Measurements from ENCODE around the gene EIF3I.
A peak's percentile ranks its signal among the peaks of the same experiment; 100 is the strongest.

Gene EIF3I

DNA sequence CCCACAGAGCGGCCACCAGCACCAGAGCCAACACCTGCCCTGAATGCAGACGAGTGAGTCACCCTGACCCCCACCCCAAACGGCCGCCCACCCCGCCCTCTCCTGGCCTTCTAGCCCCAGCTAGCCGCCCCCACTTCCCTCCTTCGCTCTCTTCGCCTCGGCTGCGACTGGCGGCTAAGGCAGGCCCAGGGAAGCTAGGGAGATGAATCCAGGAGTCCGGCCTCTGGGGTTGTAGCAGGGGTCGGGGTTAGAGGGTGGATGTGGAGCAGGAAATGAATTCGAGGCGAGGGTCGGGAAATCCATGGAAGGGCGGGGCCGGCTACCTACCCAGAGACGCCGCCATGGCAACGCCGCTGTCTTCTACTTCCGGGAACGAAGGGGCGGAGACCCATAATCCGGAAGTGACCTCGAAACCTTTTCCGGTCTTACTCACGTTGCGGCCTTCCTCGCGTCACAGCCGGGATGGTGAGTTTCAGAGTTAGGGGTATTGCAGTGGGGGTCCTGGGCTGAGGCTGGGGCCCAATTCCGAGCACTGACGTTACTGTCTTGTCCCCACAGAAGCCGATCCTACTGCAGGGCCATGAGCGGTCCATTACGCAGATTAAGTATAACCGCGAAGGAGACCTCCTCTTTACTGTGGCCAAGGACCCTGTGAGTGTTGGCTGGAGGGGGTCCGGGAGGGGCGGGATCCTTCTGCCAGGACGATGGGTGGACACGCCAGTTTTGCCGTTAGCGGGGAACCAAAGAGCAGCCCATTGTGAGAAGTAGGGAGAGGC is at the start of gene EIF3I, which contains the start of gene TMEM234:
Gene EIF3I, plus strand, starts transcription at position 428 of the 776 bp plus-strand sequence. Its CDS starts 35 bp downstream, at position 463.
Gene TMEM234, minus strand, starts transcription at position 374 of the 776 bp plus-strand sequence. Its CDS starts 31 bp downstream, at position 343.
- peak in 13 of 14 donors; percentile 33 to 90 (median 87) for DNase-seq

DNA sequence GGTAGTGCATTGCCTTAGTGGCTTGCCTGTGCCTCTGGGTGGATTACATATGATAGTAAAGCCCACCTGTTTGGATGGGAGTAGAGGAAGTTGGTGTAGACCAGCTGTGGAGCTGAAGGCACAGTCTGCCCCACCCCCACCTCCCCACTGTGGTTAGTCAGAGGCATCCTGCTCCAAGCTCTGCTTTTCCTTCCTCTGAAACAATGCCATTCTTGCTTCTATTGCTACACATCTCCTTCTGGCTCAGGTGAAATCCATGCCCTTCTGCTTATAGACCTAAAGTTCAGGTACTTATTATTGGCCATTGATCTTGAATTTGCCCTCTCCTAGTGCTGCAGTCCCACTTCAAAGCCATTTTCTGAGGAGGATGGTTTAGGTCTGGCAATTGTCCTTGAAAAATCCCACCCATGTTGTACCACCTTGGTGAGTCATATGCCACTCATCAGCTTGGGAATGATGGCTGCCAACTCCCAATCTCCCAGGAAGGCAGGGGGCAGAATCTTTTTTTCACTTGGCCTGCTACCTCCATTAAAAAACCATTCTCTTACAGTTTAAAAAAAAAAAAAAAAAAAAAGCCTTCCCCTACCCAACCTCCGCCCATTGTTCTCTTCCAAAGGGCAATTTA is 49.5 kb upstream of the EIF3I start:
- no peak for DNase-seq

DNA sequence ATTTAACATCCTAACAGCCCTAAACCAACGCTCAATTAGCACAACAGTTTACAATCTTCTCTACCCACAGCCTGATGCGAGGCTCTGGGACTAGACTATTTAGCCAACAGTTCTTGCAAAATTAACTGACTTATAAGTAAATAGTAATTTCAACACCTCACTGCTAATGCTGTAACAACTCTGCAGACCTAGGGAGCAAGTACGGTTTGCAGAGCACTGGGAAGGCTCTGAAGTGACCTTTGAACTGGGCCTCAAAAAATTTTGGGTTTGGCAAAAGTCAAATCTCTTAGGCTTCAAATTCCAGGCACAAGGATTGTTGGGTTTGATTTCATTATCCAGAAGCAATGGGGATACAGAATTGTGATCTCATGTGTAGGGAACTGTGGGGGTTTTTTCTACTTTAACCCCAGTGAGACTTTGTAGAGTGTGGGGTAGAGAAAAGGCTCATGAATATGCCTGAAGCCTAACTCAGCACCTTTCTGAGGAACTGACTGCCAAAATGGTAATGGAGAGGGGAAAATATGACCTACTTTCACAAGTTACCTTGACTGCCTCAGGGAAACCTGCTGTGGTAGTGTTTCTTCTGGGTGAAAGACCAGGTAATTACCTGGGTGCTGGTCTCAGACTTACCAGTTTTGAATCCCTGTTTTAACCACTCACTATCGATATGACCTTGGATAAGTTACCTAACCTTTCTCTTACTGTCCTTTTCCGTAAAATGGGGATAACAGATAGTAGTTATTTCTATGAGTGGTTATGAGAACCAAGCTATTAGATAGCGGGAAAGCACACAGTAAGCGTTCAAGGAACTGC is 43.6 kb upstream of the EIF3I start:
- DNase-seq, result no peak

DNA sequence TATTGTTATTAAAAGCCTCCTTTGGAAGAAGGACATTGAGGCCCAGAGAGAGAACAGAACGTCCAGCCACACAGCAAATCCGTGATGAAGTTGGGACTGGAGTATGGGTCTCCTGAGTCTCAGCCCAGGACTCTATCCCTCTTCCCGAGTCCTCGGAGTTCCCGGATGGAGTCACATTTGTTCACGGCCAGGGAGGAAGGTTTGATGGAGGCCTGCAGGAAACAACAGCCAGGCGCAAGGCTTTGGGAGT is 43.1 kb upstream of the EIF3I start:
- no peak for DNase-seq

DNA sequence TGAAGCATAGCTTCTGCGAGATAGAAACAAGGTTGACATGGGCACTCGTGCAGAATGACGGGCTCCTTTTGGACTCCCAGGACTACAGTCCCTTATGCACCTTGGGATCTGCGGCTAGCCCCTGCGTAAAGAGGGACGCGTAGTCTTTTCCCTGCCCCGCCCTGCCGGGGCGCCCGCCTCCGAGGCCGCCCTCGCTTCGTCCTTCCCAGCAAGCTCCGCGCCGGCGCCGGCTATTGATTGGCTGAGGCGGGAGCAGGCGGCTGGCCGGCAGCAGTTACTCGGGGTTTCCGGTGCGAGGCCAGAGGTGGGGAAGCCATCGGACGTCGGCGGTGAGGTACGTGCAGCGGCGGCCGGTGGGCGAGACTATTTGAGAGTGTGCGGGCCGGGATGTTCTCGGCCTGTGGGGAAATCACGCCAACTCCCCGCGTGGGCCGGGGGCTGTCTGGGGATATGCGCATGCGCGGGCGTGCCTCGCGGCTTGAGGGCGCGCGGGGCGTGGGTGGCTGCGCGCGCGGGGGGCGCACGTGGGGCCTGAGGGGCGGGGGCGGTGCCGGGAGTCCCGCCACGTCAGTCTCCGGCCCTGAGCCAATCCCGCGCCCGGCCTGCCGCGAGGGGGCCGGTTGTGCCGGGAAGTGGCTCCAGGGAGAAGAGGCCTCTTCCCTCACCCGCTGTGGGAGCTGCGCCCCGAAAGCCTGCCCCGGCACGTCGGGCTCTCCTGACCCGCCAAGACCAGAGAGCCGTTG is 42.6 kb upstream of the EIF3I start, which contains the start of gene TXLNA:
Gene TXLNA, plus strand, starts transcription at position 233 of the 743 bp plus-strand sequence. CDS start 671 bp downstream, outside the sequence.
- DNase-seq, result peak; percentile 75 to 98 (median 95)

DNA sequence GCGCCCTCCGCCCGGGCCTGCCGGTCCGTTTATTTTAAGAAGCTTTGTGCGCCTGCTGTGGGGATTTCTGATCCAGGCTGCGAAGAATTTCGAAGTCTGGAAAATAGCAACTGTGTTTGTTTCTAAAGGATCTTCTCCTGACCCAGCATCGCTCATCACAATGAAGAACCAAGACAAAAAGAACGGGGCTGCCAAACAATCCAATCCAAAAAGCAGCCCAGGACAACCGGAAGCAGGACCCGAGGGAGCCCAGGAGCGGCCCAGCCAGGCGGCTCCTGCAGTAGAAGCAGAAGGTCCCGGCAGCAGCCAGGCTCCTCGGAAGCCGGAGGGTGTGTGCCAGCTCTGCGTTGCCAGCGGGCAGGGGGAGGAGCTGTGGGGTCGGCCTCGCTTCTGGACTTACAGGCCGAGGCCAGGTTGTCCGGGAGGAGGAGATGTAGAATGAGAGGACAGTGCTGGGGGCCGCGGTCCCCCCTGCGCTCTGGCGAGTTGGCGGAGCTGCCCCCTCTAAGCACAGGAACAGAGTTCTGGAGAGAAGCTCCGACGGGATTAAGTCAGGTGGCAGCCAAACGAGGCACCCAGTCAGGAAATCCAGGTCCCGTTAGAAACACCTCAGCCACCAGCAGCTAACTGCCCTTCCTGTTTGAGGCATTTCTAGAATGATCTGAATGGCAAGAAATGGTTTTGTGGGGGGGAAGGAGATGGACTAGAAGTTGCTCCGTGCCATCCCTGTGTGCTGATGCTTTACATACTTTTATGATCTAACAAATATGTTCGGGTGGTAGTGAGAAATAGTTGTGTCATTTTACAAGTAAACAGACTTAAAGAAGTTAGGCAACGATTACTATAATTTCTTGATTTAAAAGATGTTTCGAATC is 41.8 kb upstream of the EIF3I start:
- DNase-seq, result peak in 9 of 14 donors; percentile 51 to 77 (median 56)

DNA sequence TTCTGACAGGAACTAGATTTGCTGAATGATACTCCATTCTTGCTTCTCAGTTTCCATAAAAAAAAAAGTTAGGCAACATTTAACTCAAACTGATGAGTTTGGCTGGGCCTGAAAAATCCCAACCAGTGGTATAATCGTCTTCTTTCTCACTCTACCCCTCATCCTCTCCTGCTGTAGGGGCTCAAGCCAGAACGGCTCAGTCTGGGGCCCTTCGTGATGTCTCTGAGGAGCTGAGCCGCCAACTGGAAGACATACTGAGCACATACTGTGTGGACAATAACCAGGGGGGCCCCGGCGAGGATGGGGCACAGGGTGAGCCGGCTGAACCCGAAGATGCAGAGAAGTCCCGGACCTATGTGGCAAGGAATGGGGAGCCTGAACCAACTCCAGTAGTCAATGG is 41.1 kb upstream of the EIF3I start:
- no peak for DNase-seq

DNA sequence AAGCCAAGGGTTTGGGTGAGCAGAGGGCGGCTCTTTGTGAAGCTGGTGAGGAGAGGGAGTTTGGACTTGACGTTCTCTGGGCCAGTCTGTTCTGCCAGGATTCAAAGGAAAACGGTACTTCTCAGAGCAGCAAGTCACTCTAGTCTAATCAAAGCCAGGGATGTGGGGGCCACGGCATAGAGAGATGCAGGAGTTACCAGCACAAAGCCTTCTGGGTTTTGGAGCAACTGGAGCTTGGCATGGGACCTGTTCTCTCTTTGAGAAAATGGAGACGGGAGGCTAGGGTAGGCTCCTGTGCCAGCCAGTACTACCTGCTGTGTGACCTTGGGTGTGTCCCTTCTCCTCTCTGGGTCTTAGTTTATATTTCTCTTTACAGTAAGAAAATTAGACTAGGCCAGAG is 40.6 kb upstream of the EIF3I start:
- no peak for DNase-seq

DNA sequence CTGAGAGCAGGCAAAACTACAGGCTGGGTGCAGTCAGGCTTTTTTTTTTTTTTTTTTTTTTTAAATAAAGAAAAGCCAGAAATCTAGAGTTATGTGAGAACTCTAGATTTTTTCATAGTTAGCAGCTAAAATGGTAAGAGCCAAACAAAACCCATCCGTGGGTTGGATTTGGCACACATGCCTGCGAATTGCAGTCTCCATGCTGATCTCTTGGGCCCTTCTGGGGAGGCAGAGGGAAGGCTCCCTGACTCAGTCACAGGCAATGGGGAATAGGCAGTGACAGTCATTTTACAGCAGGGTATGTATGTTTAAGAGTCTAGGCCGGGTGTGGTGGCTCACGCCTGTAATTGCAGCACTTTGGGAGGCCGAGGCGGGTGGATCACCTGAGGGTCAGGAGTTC is 40.1 kb upstream of the EIF3I start:
- no peak for DNase-seq

DNA sequence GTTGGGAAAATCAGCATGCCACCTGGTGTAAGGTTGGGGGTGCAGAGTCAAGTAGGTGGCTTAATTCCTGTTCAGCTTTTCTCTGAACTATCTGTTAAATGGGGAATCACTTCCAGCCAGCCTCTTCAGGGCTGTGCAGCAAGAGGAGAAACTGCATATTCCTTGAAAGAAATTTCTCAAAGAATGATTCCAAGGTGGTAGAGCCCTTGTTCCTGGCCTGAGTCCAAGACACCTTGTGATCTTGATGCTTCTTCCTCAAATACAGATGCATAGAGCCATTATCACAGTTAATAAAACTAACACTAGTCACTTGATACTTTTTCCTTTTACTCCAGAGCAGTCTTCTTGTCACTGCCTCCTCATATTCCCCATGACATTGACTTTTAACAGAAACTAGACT is 37.6 kb upstream of the EIF3I start:
- DNase-seq, result no peak

DNA sequence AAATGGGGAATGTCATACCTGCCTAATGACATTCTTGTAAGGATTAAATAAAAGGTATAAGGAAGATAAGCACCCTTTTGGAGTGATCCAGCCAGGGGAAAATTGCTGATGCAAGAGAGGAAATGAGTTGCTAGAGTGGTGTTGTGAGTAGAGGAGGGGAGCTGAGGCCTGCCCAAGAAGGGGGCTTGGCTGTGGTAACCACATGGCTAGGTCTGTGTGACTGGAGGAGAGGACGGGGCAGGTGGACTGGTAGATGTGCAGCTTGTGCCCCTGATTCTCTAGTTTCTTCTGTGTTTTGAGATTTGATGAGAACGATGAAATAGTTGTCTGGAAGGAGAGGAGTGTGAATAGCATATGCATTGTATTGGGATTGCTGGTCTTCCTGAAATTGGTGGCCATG is 36.1 kb upstream of the EIF3I start:
- DNase-seq, result no peak

DNA sequence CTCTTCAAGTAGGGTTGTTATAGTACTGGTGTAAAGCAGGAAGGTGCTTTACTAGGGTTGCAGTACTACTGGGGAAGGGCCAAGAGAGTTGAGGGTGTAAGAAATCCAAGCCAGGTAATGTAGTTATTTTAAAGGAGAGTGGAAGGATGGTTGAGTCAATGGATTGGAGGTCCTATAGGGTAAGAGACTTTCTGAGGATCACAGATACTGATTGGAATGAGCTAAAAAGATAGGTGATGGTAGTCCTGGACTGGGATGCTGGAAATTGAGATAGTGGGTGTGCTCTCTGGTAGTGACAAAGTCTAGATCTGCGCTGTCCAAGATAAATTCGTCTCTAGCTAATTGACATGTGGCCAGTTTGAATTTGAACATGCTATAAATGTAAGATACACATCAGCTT is 35.7 kb upstream of the EIF3I start:
- no peak for DNase-seq

DNA sequence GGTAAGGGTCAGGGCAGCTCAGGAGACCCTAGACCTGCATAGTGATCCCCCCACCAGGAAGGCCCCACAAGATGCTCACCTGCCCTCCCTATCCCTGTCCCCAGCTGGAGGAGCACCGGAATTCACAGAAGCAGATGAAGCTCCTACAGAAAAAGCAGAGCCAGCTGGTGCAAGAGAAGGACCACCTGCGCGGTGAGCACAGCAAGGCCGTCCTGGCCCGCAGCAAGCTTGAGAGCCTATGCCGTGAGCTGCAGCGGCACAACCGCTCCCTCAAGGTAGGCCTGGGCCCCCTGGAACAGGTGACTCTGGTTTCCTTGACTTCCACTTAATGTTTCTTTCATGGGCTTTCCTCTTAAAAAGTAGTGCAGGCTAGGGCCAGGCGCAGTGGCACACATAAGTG is 34.4 kb upstream of the EIF3I start:
- DNase-seq, result no peak

DNA sequence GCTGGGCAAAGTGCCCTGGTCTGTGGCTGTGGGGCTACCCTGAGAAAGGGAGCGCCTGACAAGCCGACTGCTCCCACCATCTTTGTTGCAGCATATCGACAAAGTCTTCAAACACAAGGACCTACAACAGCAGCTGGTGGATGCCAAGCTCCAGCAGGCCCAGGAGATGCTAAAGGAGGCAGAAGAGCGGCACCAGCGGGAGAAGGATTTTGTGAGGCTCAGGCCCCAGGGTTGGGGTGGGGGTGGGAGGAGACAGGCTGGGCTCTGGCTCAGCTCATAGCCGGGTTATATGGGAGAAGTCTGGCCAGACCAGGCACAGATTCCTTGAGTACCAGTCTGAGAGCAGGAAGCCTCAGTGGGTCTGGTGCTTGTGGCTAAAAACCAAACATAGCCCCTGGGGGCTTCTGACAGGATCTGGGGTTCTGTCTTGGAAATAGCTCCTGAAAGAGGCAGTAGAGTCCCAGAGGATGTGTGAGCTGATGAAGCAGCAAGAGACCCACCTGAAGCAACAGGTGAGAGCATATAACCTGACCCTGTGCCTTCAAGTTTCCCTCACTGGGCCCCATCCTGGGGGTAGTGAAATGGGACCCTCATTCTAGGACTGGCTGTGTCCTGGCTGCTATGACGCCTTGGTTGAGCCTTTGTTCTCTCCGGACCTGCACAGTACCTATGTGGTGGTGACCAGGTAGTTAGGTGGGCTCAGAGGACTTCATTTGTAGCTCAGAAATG is 29.8 kb upstream of the EIF3I start:
- DNase-seq, result no peak

DNA sequence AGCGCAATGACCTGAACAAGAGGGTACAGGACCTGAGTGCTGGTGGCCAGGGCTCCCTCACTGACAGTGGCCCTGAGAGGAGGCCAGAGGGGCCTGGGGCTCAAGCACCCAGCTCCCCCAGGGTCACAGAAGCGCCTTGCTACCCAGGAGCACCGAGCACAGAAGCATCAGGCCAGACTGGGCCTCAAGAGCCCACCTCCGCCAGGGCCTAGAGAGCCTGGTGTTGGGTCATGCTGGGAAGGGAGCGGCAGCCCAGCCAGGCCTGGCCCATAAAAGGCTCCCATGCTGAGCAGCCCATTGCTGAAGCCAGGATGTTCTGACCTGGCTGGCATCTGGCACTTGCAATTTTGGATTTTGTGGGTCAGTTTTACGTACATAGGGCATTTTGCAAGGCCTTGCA is 27.2 kb upstream of the EIF3I start:
- DNase-seq, result no peak

DNA sequence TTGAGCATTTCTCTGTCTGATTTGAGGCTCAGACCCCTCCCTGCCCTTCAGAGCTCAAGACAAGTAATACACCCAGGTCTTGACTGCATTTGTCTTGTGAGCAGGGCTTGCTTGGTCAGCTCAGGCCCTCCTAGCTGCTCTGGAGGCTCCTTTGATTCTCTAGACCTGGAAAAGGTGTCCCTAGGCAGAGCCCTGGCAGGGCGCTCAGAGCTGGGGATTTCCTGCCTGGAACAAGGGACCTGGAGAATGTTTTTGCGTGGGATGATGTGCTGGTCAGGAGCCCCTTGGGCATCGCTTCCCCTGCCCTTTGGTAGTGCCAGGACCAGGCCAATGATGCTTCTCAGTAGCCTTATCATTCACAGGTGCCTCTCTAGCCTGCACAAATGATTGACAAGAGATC is 26.7 kb upstream of the EIF3I start:
- no peak for DNase-seq

DNA sequence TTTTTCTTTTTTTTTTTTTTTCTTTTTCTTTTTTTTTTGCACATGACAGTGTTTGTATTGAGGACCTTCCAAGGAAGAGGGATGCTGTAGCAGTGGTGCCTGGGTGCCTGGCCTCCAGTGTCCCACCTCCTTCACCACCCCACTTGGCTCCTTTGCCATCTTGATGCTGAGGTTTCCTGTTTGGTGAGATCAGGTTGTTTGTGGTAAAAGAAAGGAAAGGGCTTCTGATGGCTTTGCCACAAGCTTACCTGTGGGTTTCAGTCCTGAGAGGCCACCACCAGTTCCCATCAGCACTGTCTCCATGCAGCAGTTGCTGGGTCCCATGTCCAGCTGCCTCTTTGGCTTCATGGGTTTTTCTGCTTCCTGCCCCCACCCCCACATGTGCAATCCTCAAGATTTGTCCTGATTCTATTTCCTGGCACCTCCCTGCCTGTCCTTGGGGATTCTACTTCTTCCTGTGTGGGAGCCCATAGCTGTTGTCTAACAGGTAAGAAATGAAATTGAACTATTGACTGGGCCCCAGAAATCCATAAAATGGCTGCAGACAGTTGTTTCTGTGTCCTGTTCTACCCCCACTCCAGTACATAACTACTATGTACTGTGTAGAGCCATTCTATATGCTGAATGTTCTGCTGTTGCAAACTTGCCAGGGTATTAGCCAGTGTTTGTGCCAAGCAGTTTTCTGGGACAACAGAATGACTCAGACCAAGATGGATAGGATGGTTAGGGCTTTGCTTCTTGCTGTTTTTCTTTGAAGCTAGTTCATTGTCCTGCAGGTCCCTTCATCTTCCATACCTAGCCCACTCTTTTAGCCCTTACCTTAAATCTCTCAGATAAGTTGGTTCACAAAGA is 26.0 kb upstream of the EIF3I start:
- no peak for DNase-seq

DNA sequence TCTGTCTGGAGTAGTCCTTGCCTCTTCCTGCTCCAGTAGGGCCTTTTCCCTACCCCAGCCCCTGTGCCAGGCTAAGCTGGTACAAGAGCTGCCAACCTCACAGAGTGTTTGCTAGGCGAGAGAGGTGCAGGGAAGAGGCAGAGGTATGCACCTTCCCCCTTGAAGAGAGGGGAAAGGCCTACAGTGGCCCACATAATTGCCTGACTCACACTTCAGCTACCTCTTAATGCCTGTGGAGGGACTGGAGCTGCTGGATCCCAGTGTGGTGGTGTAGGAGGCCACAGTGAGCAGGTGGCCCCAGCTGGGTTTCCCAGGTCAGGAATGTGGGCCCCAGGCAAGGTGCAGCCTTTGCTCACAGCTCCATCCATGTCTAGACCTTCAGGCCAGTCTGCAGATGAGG is 25.1 kb upstream of the EIF3I start:
- no peak for DNase-seq

DNA sequence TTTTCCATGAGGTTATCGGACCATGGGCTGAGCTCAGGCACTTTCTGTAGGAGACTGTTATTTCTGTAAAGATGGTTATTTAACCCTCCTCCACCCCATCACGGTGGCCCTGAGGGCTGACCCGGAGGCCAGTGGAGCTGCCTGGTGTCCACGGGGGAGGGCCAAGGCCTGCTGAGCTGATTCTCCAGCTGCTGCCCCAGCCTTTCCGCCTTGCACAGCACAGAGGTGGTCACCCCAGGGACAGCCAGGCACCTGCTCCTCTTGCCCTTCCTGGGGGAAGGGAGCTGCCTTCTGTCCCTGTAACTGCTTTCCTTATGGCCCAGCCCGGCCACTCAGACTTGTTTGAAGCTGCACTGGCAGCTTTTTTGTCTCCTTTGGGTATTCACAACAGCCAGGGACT is 24.4 kb upstream of the EIF3I start:
- no peak for DNase-seq

Data from C1 segment of cervical spinal cord (tissue), 14 donors.